DMS53 (cell line): Measurements from ENCODE around the gene MRTO4.
"Not testable (repeated sequence)": the region's sequence is repeated elsewhere in the genome, so short reads cannot be mapped to it uniquely, and the experiment has no call there.

ENCODE experiments used
- DNase-seq: peaks from one replicate; lab custom pipeline; 2025; lab: John Stamatoyannopoulos, UW

The MRTO4 gene

DNA sequence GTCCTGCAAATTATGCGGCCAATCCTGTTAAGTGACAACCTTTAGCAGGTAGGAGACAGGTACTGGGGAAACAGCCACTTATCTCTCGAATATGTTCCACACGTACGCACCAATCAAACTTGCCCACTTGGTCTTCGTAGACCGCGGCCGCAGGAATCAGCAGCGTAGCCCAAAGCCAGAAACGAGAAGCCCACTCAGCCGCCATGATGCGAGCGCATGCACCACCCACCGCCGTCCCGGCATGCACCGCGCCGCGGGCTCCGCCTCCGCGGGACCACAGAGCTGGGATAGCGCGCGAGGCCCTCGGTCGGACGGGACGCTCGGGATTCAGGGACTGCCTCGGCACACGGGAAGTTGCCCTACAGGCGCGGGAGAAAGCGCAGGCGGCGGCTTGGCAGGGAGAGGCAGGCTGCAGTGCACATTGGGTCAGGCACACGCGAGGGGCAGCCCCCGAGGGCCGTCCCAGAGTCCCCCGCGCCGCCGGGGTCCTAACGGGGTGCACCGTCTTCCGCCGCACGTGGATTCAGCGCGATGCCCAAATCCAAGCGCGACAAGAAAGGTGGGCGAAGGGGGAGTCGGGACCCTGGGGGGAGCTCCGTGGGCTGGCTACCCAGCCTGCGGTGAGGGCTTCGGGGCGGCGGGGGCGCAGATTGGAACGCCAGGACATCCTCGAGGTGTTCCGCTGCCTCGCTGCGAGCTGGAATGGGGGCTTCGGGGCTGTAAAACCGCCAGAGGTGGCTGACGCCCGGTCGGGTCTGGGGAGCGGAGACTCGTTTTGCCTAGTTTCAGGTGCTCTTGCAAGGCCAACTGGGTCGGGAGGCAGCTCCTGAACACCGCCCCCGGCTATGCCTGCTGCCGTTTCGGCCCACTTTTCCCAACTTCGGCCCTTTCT, at the start of gene MRTO4, which contains the start of gene EMC1:
MRTO4 (plus strand) TSS at position 501 of the 892 bp plus-strand sequence; CDS start at position 532, 31 bp downstream.
EMC1 (minus strand) TSS at position 220 of the 892 bp plus-strand sequence; CDS start at position 205, 15 bp downstream.
- peak; percentile 93 for DNase-seq

- DNase-seq = no peak
Observed at GRCh38 chr1:19202396-19202795, 49.2 kb upstream of the MRTO4 start.

DNA sequence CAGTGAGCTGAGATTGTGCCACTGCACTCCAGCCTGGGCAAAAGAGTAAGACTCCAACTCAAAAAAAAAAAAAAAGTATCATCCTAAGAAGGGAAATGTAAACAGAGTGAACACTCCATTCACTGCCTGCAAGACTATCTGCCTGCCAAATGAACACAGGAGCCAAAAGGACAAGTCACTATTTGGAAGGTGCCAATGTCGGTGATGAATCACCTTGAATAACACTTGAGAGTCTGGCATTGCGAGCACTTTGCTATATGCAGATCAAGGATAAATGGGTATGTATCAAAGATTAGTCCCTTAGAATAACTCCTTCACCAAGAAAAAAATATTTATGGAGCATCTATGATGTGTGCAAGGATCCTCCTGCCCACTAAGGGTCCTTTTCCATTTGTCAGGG, 48.2 kb upstream of the MRTO4 start:
- DNase-seq = peak; percentile 25

DNA sequence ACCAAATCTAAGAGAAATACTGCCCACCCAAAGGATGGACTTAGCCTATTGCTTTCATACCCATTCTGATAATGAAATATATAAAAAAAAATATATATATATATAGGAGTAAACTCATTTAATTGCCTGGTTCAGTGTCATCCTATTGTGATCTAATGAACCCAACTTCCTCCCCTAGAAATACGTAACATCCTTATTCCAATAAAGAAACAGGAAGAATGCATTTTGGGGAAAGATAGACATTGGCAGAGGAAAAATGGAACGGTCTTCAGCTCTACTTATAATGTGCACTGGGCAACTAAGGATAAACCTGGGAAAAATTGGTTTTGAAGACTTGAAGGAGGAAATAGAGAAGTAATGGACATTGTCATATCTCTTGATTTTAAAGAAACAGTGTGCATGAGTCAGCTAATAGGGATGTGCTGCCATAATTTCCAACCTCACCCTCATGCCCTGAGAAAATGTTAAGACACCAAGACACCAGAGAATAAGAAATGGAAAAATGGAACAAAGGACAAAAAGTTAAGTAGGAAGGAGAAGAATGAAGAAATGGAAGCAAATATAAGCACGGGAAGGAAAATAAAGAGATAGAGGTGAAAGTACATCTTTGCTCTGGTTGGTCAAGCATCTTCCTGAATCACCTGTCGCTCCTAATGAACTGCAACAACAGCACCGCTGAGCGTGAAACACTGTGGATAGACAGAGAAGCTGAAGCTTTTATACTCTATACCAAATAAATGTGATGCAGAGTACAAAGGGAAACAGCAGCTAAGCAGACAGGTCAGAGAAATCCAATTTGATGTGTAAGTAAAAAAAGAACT, 46.9 kb upstream of the MRTO4 start:
- no peak for DNase-seq

GRCh38 chr1:19205403-19205802, 46.2 kb upstream of the MRTO4 start:
- DNase-seq = no peak

- no peak for DNase-seq
Observed at GRCh38 chr1:19205845-19206244, 45.8 kb upstream of the MRTO4 start.

DNA sequence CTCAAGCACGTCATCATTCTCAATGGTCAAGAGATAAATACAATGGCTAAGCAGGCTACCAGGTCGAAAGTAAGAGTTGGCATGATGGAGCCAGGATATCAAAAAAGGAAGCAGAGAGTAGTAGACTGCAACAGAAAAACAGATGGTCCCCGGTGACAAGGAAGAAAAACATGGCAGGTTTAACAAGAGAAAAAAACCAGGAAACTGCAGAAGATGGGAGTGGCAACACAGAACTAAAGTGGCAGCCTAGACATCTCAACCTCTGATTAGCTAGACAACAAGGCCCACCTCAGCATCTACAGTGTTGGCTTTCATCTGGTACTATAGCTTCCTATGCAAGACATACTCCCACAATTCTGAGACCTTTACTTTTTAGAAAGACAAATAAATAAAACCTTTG, 44.7 kb upstream of the MRTO4 start:
- no peak for DNase-seq

GRCh38 chr1:19208710-19209438, 42.7 kb upstream of the MRTO4 start:
- DNase-seq = no peak

DNA sequence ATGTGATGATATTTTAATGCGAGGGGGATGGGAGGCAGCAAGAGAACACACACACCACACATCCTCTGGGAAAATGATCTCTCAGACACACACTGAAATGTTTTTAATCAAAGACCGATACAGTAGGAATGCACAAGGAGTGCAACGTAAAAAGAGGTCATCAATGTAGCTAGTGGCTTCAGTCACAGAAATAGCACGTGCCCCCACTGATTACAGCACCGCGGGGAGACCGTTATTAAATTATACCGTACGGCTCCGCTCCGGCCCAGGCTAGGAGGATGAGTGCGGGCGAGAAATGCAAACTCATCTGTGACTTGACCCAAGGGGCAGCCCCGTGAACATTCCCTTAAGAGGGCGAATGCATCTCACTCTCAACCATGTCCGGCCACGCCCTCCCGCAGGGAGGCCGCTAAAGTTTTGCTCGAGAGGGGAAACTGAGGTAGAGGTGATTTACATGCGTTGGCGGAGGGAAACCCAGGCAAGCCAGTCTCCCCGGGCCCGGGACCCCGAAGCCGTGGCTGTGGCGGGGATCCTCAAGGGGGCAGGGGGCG, 42.1 kb upstream of the MRTO4 start:
- peak; percentile 55 for DNase-seq

- DNase-seq = peak; percentile 99
Observed at GRCh38 chr1:19209990-19210771, 41.4 kb upstream of the MRTO4 start, which contains the start of gene UBR4. Gene UBR4, minus strand, starts transcription at chr1:19210266. Its CDS starts 18 bp downstream, at chr1:19210248.

- peak; percentile 61 for DNase-seq
Observed at GRCh38 chr1:19210772-19211549, 40.6 kb upstream of the MRTO4 start.

DNA sequence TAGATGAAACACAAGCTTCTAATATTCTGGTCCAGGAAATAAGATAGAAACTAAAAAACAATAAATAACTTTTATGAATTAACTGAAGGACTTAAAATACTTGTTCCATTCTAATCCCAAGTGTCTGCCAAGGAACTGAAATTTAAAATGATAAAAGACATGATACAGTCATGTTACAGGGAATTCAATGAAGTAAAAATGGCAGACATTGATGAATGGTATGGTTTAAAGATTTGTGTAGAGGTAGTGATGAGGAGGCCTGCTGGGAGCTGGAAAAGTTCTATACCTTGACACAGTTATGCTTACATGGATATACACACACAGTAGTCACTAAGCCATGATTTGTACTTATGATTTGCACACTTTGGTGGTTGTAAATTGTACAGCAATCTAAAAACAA, 39.4 kb upstream of the MRTO4 start:
- no peak for DNase-seq

GRCh38 chr1:19213580-19213979, 38.0 kb upstream of the MRTO4 start:
- DNase-seq = no peak

DNA sequence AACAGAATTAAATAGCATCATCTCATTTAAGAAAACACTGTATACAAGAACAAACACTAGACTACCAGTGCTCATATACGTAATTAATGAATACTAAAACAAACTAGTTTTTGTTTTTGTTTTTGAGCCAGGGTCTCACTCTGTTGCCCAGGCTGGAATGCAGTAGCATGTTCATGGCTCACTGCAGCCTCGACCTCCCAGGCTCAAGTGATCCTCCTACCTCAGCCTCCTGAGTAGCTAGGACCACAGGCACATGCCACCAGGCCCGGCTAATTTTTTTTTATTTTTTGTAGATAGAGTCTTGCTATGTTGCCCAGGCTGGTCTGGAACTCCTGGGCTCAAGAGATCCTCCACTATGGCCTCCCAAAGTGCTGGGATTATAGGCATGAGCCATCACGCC, 35.0 kb upstream of the MRTO4 start:
- DNase-seq = not testable (repeated sequence)

DNA sequence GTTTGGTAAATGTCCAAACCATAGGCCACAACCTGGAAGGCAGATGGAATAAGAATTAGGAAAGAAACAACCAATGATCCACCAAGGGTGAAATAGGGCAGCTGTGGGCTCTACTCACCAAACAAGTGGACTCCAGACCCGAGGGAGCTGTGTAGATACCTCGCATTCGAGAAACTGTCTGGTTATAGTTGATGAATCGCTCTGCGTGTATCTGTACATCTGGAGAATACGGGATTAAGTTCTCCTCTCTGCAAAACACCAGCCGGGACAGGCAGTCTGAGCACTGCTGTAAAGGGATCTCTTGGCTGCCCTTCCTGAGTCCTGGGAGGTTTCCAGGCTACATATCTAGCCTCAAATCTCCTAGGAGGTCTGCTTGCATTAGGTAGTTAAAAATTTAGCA, 32.2 kb upstream of the MRTO4 start:
- no peak for DNase-seq

GRCh38 chr1:19220080-19220846, 31.3 kb upstream of the MRTO4 start:
- DNase-seq = no peak

GRCh38 chr1:19220991-19221390, 30.6 kb upstream of the MRTO4 start:
- DNase-seq = peak; percentile 72

DNA sequence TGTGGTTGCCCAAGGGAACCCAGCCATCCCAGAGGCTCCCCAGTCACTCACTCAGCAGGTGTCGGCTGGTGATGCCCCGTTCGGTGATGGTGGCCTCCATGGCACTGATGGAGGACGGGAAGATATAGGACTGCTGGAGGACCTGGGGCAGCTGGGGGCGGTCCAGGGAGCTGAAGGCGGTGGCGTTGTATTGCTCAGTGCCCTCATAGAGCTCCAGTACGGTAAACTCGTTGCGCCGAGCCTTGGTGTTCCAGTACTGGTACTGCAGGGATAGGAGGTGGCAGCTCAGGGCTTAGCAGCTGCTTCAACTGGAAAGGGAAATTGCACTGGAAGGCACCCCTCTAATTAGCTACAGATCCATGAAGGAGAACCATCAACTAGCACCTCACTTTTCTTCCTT, 29.0 kb upstream of the MRTO4 start:
- DNase-seq = no peak
